Measurements from ENCODE around the gene POLA2.
"Not testable (repeated sequence)": the region's sequence is repeated elsewhere in the genome, so short reads cannot be mapped to it uniquely, and the experiment has no call there.

The POLA2 gene

GRCh38 chr11:65241692-65242091, 20.1 kb upstream of the POLA2 start:
- DNase-seq (ENCODE audit: low read depth in 1 of 2, low spot score in 1 of 2), result no peak

DNA sequence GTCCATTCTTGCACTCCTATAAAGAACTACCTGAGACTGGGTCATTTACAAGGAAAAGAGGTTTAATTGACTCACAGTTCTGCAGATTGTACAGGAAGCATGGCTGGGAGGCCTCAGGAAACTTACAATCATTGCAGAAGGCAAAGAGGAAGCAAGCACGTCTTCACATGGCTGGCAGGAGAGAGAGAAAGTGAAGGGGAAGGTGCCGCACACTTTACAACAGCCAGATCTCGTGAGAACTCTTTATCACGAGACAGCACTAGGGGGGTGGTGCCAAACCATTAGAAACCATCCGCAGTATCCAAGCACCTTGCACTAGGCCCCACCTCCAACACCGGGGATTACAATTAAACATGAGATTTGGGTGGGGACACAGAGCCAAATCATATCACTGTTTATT, 19.4 kb upstream of the POLA2 start:
- DNase-seq (ENCODE audit: low read depth in 1 of 2, low spot score in 1 of 2), result no peak

DNA sequence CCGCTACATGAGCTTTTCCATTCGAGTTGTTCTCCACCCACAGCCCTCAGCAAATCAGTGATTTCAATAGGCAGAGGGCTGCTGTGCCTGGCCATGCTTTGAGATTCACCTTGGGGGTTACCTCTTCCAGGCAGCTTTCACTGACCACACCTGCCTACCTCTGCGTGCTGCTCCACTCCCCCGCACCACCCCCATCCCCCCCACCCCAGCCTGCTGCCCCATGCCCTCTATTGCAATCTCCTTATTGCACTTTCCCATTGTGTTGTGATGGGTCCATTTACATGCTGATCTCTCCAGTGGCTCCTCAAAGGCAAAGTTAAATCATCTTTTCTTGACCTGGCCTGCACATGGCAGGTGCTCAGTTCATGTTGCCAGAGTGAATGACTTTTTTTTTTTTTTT, 18.0 kb upstream of the POLA2 start:
- DNase-seq (ENCODE audit: low read depth in 1 of 2, low spot score in 1 of 2), result no peak

GRCh38 chr11:65245046-65245445, 16.7 kb upstream of the POLA2 start:
- not testable (repeated sequence) for DNase-seq (ENCODE audit: low read depth in 1 of 2, low spot score in 1 of 2)

GRCh38 chr11:65246506-65246905, 15.3 kb upstream of the POLA2 start:
- no peak for DNase-seq (ENCODE audit: low read depth in 1 of 2, low spot score in 1 of 2)

DNA sequence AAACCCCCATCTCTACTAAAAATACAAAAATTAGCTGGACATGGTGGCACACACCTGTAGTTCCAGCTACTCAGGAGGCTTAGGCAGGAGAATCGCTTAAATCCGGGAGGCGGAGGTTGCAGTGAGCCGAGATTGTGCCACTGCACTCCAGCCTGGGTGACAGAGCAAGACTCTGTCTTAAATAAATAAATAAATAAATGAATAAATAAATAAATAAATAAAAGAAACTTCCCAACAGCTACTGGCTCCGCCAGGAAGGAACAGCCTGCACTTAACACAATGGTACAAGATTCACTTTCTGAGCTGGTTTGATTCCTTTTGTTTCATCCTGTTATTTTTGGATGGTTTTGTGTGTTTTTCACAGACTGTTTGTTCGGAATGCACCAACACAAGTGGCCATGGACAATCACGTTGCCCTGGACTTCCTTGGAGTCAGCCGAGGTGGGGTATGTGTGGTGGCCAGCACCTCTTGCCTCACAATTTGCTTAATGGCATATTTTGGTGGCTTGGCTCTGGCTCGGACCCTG, 13.5 kb upstream of the POLA2 start:
- not testable (repeated sequence) for DNase-seq (ENCODE audit: low read depth in 1 of 2, low spot score in 1 of 2)

DNA sequence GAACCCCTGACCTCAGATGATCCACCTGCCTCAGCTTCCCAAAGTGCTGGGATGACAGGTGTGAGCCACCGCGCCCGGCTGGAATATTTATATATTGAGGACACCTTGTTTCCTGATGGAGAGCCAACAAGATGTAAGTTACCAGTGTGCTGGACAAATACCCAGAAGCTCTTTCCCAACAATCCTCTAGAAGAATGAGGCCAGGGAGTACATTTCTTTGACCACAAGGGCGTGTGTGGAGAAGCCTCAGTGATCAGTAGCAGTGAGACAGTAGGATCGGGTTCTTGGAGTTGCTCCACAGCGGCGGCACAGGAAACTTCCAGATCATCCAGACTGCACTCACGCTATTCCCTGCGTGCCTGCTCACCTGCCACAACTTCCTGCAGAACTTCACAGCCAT, 10.3 kb upstream of the POLA2 start:
- DNase-seq (ENCODE audit: low read depth in 1 of 2, low spot score in 1 of 2), result no peak

DNA sequence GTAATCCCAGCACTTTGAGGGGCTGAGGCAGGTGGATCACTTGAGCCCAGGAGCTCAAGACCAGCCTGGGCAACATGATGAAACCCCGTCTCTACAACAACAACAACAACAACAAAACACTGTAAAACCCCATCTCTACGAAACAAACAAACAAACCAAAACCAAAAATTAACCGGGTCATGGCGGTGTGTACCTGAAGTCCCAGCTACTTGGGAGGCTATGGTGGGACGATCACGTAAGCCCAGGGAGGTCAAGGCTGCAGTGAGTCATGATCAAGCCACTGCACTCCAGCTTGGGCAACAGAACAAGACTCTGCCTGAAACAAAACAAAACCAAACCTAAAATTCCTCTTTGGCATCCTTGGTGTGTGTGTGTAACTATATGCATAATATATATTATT, 7.0 kb upstream of the POLA2 start:
- no peak for DNase-seq (ENCODE audit: low read depth in 1 of 2, low spot score in 1 of 2)

DNA sequence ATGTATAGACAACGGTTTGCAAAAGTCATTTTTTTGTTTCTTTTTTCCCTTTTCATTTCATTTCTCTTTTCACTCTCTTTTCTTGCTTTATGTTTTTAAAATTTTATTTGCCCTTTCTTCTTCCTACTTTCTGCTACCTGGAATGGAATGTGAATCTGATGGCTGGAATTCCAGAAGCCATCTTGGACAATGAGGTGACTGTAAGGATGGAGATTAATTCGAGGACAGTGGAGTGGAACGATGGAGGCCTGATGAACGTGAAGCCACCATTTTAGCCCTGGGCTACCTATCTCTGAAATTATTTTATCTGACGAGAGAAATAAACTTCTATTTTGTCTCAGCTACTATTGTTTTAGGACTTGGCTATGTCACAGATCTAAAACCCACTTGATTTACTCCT, 2.8 kb upstream of the POLA2 start:
- DNase-seq (ENCODE audit: low read depth in 1 of 2, low spot score in 1 of 2), result no peak

GRCh38 chr11:65260302-65260701, 1.5 kb upstream of the POLA2 start:
- no peak for DNase-seq (ENCODE audit: low read depth in 1 of 2, low spot score in 1 of 2)

DNA sequence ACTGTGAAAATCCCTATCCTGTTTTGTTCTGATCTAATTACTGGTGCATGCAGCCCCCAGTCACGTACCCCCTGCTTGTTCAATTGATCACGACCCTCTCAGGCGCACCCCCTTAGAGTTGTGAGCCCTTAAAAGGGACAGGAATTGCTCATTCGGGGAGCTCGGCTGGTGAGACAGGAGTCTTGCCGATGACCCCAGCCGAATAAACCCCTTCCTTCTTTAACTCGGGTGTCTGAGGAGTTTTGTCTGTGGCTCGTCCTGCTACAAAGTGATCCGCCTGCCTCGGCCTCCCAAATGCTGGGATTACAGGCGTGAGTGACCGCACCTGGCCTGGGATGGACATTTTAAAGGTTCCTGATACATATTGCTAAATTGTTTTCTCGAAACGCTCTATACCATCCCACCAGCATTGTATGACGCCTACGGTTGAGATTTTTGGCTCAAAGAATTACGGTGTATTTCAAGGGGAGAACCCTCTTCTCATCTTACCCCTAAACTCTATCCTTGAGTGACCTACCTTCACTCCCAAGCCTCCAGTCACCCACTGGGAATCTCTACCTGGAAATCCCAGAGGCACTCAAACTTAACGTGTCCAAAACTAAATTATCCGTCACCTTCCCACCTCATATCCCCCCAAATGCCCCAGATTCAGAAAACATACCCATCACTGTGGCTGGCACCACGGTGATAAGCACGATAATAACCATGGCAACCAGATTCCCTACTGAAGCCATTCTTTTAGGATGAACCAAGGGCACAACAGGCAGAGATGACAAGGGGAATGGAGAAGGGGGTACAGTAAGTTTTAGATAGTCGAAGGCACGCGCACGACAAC, 789 bp upstream of the POLA2 start:
- DNase-seq (ENCODE audit: low read depth in 1 of 2, low spot score in 1 of 2), result no peak

- no peak for DNase-seq (ENCODE audit: low read depth in 1 of 2, low spot score in 1 of 2)
These were observed 569 bp downstream of the POLA2 start for GRCh38 chr11:65262381-65262680.

DNA sequence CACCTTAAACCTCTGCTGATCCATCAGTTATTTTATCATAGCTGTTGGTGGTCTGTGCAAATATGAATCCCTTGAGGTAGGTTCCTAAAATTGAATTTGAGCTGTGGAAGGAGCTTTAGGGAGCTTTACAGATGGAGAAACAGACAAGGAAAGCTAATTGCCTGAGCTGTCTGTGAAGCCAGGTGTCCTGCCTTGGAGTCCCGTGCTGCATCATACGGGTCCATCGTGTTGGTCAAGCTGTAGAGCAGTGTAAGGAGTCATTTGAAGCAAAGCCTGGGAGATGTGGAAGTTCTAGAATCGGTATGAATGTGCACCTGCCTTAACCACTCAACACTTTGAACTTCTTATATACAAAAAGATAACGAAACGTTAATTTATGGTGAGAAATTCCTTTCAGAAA, 1.0 kb downstream of the POLA2 start:
- DNase-seq (ENCODE audit: low read depth in 1 of 2, low spot score in 1 of 2), result no peak

GRCh38 chr11:65264747-65265146, 3.0 kb downstream of the POLA2 start:
- not testable (repeated sequence) for DNase-seq (ENCODE audit: low read depth in 1 of 2, low spot score in 1 of 2)

DNA sequence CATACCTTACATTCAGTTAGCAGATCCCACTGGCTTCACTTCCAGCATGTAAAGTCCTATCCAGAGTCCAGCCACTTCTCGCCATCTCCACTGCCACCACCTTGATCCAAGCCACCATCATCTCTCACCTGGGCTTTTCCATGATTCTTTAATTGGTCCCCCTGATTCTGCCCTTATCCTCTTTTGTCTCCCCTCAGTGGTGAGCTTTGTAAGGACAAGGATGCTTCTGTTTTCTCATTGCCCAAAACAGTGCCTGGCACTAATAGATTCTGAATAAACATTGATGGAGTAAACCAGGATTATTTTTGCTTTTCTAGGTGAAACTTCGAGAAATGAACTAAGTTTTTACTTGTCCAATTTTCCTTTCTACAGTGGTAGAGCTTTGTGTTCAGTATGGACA, 4.4 kb downstream of the POLA2 start:
- no peak for DNase-seq (ENCODE audit: low read depth in 1 of 2, low spot score in 1 of 2)

DNA sequence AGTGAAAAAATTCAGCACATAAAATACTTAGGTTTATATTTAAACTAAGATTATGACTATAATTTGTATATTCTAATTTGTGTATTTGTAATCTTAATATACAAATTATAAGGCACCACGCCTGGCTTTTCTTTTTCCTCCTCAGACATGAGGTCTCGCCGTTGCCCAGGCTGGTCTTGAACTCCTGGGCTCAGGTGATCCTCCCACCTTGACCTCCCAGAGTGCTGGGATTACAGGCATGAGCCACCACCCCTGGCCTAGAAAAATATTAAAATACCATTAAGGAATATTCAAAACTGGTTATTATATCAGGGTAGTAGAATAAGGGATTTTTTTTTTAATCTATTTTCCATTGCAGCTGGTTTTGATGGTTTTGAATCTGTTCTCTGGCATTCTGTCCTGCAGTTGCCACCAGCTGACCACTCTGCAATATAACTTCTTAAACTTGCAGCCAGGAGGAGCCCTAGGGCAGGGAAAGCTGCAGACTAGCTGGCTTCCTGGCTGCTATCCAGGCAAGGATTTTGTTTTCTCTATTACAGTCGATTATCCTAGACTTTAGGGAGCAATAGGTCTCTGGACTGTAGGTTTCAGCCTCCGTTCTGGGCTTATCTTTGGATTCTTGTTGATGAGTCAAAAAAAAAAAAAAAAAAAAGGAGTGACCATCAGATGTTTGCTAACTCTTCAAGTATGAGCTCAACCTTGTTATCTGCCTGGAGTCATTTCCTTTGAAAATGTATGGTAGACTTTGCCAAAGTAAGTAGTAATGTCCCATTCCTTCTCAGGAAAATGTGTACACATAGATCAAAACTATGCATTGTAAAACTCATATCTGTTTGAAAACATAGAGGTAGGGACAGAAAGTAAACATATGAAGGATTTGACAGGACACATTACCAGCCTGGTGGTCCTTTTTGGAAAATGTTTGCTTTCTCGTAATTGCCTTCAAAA, 13.2 kb downstream of the POLA2 start:
- no peak for DNase-seq (ENCODE audit: low read depth in 1 of 2, low spot score in 1 of 2)

- no peak for DNase-seq (ENCODE audit: low read depth in 1 of 2, low spot score in 1 of 2)
These were observed 14.1 kb downstream of the POLA2 start for GRCh38 chr11:65275906-65276305.

GRCh38 chr11:65277631-65278277, 16.0 kb downstream of the POLA2 start:
- no peak for DNase-seq (ENCODE audit: low read depth in 1 of 2, low spot score in 1 of 2)

DNA sequence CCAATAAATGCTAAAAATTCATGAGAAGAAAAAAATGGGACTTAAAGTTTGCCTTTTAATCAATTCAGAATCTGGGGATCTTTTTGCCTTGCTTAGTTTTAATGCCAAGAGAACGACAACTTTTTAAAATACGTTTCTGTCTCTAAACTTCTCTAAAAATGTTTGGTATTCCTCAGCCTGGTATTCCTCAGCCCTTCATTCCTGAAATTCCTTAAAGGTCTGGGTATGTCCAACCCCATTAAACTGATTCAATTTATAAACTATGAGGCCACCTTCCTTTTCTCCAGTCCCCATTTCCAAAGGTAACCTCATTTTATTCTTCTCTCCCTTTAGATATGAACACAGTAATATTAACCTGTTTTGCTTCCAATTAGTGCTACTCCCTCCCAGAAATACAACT, 16.6 kb downstream of the POLA2 start:
- DNase-seq (ENCODE audit: low read depth in 1 of 2, low spot score in 1 of 2), result no peak

DNA sequence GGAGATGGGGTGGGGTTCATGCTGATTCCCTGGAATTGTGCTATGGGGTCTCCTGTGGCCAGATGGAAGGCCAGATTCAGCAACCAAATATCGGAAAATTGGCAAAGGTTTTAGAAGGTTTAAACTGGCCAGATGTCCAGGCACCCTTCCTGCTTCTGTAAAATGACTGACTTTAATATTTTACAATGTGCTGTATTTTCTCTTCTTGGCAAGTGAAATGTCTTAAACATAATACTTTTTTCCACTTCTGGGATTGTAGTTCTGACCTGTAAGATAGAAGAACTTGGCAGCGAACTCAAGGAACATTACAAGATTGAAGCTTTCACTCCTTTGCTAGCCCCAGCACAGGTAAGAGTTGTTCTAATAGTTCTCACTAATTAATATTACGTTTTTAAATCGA, 17.5 kb downstream of the POLA2 start:
- DNase-seq (ENCODE audit: low read depth in 1 of 2, low spot score in 1 of 2), result no peak

DNA sequence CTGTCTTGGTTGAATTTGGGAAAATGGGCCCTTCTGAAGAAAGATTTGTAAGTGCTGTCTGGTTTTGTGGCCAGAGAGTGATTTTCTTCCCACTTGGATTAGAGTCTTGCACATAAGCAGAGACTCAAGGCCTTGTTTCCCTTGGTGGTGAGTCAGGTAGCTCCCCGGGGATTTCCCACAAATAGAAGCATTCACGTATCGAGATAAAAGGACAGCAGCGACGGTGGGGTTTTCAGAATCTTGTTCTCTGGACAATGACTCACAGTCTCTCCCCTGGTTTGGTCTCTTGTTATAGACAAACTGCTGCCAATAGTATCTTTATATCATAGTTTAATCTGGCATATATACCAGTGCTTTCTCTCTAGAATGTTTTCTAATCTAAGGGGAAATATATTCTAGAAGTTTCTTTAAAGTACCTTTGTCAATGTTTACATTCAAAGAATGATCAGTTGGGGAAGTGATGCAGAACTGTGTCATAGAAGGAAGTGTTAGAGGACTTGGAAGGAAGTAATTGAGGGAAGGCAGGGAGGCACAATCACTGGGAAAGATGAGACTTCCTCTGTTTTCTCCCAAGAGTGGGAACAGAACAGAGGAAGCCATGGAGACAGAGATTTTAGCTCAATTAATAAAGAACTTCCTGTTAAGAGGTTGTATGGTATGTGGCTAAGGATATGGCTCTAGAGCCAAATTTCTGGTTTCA, 18.1 kb downstream of the POLA2 start:
- peak; percentile 3 to 6 for DNase-seq (ENCODE audit: low read depth in 1 of 2, low spot score in 1 of 2)
